Measurements from ENCODE around the gene TMC2. TPM values are rescaled to one million over a fixed set of nuclear protein-coding genes. Genes with fewer than 3 reads are reported as not detected.
"Not testable (repeated sequence)": the region's sequence is repeated elsewhere in the genome, so short reads cannot be mapped to it uniquely, and the experiment has no call there.

TMC2 gene
- total RNA-seq, 1 experiment from 2014 or later = not detected

GRCh38 chr20:2519115-2519809 lies 17.1 kb upstream of the TMC2 start:
- intact Hi-C loops (cut with micrococcal nuclease; ENCODE audit: unreplicated experiment) = no loop called here
- Histone ChIP-seq H3K36me3 (ENCODE audit: insufficient read depth, low read length, poor library complexity, severe bottlenecking) (no peaks in the 10 kb centered on the region), H3K4me1 (ENCODE audit: insufficient read depth, low read length, poor library complexity, severe bottlenecking) (peaks cover 2% of the 10 kb centered on the region), H3K9me3 (ENCODE audit: low read depth, low read length, poor library complexity, severe bottlenecking) (no peaks in the 10 kb centered on the region), H3K27me3 (replicated peaks; ENCODE audit: insufficient read depth, low read depth, low read length, poor library complexity) (no peaks in the 10 kb centered on the region), H3K4me3 (ENCODE audit: low read depth, low read length, poor library complexity, severe bottlenecking) (no peak overlapping the region), H3K27ac (ENCODE audit: low read depth, low read length, poor library complexity, severe bottlenecking) (no peak overlapping the region)
- ChIA-PET POLR2A (ENCODE audit: low non-redundant PET) (interaction anchor here (0.7 kb wide), 1 partner anchor 11 kb away, joined by 3 read pairs; the partner anchor contains the start of gene ZNF343), CTCF (no interaction called here)
- TF ChIP-seq EZH2 (IDR thresholded peaks at IDR 0.05; ENCODE audit: borderline replicate concordance, low read depth, low read length, poor library complexity, severe bottlenecking) (no peak), CTCF (conservative IDR thresholded peaks at IDR 0.05; ENCODE audit: low read depth, low read length) (no peak)
- peak; percentile 33 for DNase-seq (ENCODE audit: low spot score)
- no TSS peak for BruUV-seq (replicated peaks)

GRCh38 chr20:2520617-2521016 lies 15.8 kb upstream of the TMC2 start:
- Histone ChIP-seq H3K4me1 (ENCODE audit: insufficient read depth, low read length, poor library complexity, severe bottlenecking) (peaks cover 2% of the 10 kb centered on the region), H3K9me3 (ENCODE audit: low read depth, low read length, poor library complexity, severe bottlenecking) (no peaks in the 10 kb centered on the region), H3K27ac (ENCODE audit: low read depth, low read length, poor library complexity, severe bottlenecking) (no peak overlapping the region), H3K27me3 (replicated peaks; ENCODE audit: insufficient read depth, low read depth, low read length, poor library complexity) (no peaks in the 10 kb centered on the region), H3K4me3 (ENCODE audit: low read depth, low read length, poor library complexity, severe bottlenecking) (no peak overlapping the region), H3K36me3 (ENCODE audit: insufficient read depth, low read length, poor library complexity, severe bottlenecking) (no peaks in the 10 kb centered on the region)
- intact Hi-C loops (cut with micrococcal nuclease; ENCODE audit: unreplicated experiment) = no loop called here
- no TSS peak for BruUV-seq (replicated peaks)
- no peak for TF ChIP-seq EZH2 (IDR thresholded peaks at IDR 0.05; ENCODE audit: borderline replicate concordance, low read depth, low read length, poor library complexity, severe bottlenecking)
- CTCF ChIA-PET = no interaction called here
- no peak for DNase-seq (ENCODE audit: low spot score)
- POLR2A ChIA-PET (ENCODE audit: low non-redundant PET) = no interaction called here

GRCh38 chr20:2521369-2522305 lies 14.7 kb upstream of the TMC2 start:
- ChIA-PET CTCF (interaction anchor here (0.6 to 1.2 kb wide), 7 partner anchors 9 to 314 kb away, joined by 3 to 4 read pairs (median 3); no protein-coding TSS in a partner anchor), POLR2A (ENCODE audit: low non-redundant PET) (no interaction called here)
- no TSS peak for BruUV-seq (replicated peaks)
- no peaks in the 10 kb centered on the region for H3K9me3 ChIP-seq (ENCODE audit: low read depth, low read length, poor library complexity, severe bottlenecking)
- no peaks in the 10 kb centered on the region for H3K27me3 ChIP-seq (replicated peaks; ENCODE audit: insufficient read depth, low read depth, low read length, poor library complexity)
- H3K27ac ChIP-seq (ENCODE audit: low read depth, low read length, poor library complexity, severe bottlenecking) = no peak overlapping the region
- H3K4me3 ChIP-seq (ENCODE audit: low read depth, low read length, poor library complexity, severe bottlenecking) = no peak overlapping the region
- intact Hi-C loops (cut with micrococcal nuclease; ENCODE audit: unreplicated experiment) = no loop called here
- no peak for TF ChIP-seq EZH2 (IDR thresholded peaks at IDR 0.05; ENCODE audit: borderline replicate concordance, low read depth, low read length, poor library complexity, severe bottlenecking)
- peak; percentile 97 for TF ChIP-seq CTCF (conservative IDR thresholded peaks at IDR 0.05; ENCODE audit: low read depth, low read length)
- H3K36me3 ChIP-seq (ENCODE audit: insufficient read depth, low read length, poor library complexity, severe bottlenecking) = no peaks in the 10 kb centered on the region
- DNase-seq (ENCODE audit: low spot score) = peak; percentile 68
- H3K4me1 ChIP-seq (ENCODE audit: insufficient read depth, low read length, poor library complexity, severe bottlenecking) = peaks cover 2% of the 10 kb centered on the region

- not testable (repeated sequence) for DNase-seq (ENCODE audit: low spot score)
Measured at GRCh38 chr20:2522826-2523429, 13.4 kb upstream of the TMC2 start.

More at GRCh38 chr20:2522826-2523429, 13.4 kb upstream of the TMC2 start:
- H3K27me3 ChIP-seq (replicated peaks; ENCODE audit: insufficient read depth, low read depth, low read length, poor library complexity); H3K4me3 ChIP-seq (ENCODE audit: low read depth, low read length, poor library complexity, severe bottlenecking); H3K27ac ChIP-seq (ENCODE audit: low read depth, low read length, poor library complexity, severe bottlenecking); BruUV-seq (replicated peaks); H3K9me3 ChIP-seq (ENCODE audit: low read depth, low read length, poor library complexity, severe bottlenecking); H3K36me3 ChIP-seq (ENCODE audit: insufficient read depth, low read length, poor library complexity, severe bottlenecking); intact Hi-C loops (cut with micrococcal nuclease; ENCODE audit: unreplicated experiment); H3K4me1 ChIP-seq (ENCODE audit: insufficient read depth, low read length, poor library complexity, severe bottlenecking): not testable (repeated sequence)
- CTCF ChIA-PET = interaction anchor here (1.2 kb wide), 1 partner anchor 14 kb away, joined by 3 read pairs; no protein-coding TSS in a partner anchor
- POLR2A ChIA-PET (ENCODE audit: low non-redundant PET) = interaction anchor here (0.6 kb wide), 1 partner anchor 803 kb away, joined by 6 read pairs; no protein-coding TSS in a partner anchor

Data from A673 (cell line).